MM.1S (cell line): ENCODE data around the gene SLC43A1.

Source experiments
- CTCF ChIP-seq: fragments of 300-600 bp; sonication (generic); IDR thresholded peaks from 2 replicates; pipeline ENCODE4 v1.5.1; 2016; ENCODE audit warnings: antibody characterized with exemption, low read length, mixed read lengths
- EZH2phosphoT487 ChIP-seq: fragments of 300-600 bp; sonication (generic); IDR thresholded peaks from 2 replicates; pipeline ENCODE4 v1.6.1; 2018; ENCODE audit warnings: antibody characterized with exemption, low read length

GRCh38 chr11:57508341-57509170 lies 6.9 kb downstream of the SLC43A1 start:
- no peak for TF ChIP-seq CTCF
- TF ChIP-seq EZH2phosphoT487: no peak
